Measurements from ENCODE around the gene LRRC9. TPM values are rescaled to one million over a fixed set of nuclear protein-coding genes. Genes with fewer than 3 reads are reported as not detected.
"Not testable (repeated sequence)": the region's sequence is repeated elsewhere in the genome, so short reads cannot be mapped to it uniquely, and the experiment has no call there.

The LRRC9 gene
- total RNA-seq, 1 experiment from 2014 or later = not detected

GRCh38 chr14:60093080-60093479 is 173.1 kb downstream of the LRRC9 start:
- DNase-seq (ENCODE audit: low read depth in 1 of 2, low spot score in 2 of 2) = peak in 1 of 2 experiments; percentile 33
- H3K4me1 ChIP-seq (replicated peaks) = peaks cover 30% of the 10 kb centered on the region
- peaks cover 42% of the 10 kb centered on the region for H3K36me3 ChIP-seq
- H3K4me3 ChIP-seq = peak overlapping the region; percentile 74
- H3K27ac ChIP-seq = peak overlapping the region; percentile 96
- H3K9me3 ChIP-seq (replicated peaks) = no peaks in the 10 kb centered on the region
- H3K27me3 ChIP-seq (replicated peaks) = no peaks in the 10 kb centered on the region

GRCh38 chr14:60093606-60094005 is 173.7 kb downstream of the LRRC9 start:
- H3K4me1 ChIP-seq (replicated peaks) = peaks cover 30% of the 10 kb centered on the region
- H3K27ac ChIP-seq = peak overlapping the region; percentile 96
- peak overlapping the region; percentile 74 for H3K4me3 ChIP-seq
- no peaks in the 10 kb centered on the region for H3K27me3 ChIP-seq (replicated peaks)
- no peaks in the 10 kb centered on the region for H3K9me3 ChIP-seq (replicated peaks)
- DNase-seq (ENCODE audit: low read depth in 1 of 2, low spot score in 2 of 2) = peak in 1 of 2 experiments; percentile 31
- H3K36me3 ChIP-seq = peaks cover 45% of the 10 kb centered on the region

- Histone ChIP-seq H3K27me3 (replicated peaks) (no peaks in the 10 kb centered on the region), H3K36me3 (peaks cover 51% of the 10 kb centered on the region), H3K4me1 (replicated peaks) (peaks cover 30% of the 10 kb centered on the region), H3K27ac (peak overlapping the region; percentile 96), H3K4me3 (peak overlapping the region; percentile 74), H3K9me3 (replicated peaks) (no peaks in the 10 kb centered on the region)
- DNase-seq (ENCODE audit: low read depth in 1 of 2, low spot score in 2 of 2) = peak; percentile 79 to 80
Measured at GRCh38 chr14:60094306-60094897, 174.5 kb downstream of the LRRC9 start.

GRCh38 chr14:60095231-60095630 is 175.3 kb downstream of the LRRC9 start:
- peaks cover 30% of the 10 kb centered on the region for H3K4me1 ChIP-seq (replicated peaks)
- H3K27ac ChIP-seq = peak overlapping the region; percentile 96

GRCh38 chr14:60095781-60096450 is 176.0 kb downstream of the LRRC9 start:
- peaks cover 27% of the 10 kb centered on the region for H3K4me1 ChIP-seq (replicated peaks)
- H3K36me3 ChIP-seq = peaks cover 66% of the 10 kb centered on the region
- no peak overlapping the region for H3K4me3 ChIP-seq
- DNase-seq (ENCODE audit: low read depth in 1 of 2, low spot score in 2 of 2) = peak in 1 of 2 experiments; percentile 28
- H3K9me3 ChIP-seq (replicated peaks) = no peaks in the 10 kb centered on the region
- peak overlapping the region; percentile 96 for H3K27ac ChIP-seq
- no peaks in the 10 kb centered on the region for H3K27me3 ChIP-seq (replicated peaks)

More at GRCh38 chr14:60095231-60095630, 175.3 kb downstream of the LRRC9 start:
- H3K36me3 ChIP-seq = peaks cover 59% of the 10 kb centered on the region
- no peaks in the 10 kb centered on the region for H3K9me3 ChIP-seq (replicated peaks)
- no peaks in the 10 kb centered on the region for H3K27me3 ChIP-seq (replicated peaks)
- no peak for DNase-seq (ENCODE audit: low read depth in 1 of 2, low spot score in 2 of 2)
- no peak overlapping the region for H3K4me3 ChIP-seq

GRCh38 chr14:60097974-60098373 is 178.0 kb downstream of the LRRC9 start:
- peaks cover 29% of the 10 kb centered on the region for H3K4me1 ChIP-seq (replicated peaks)
- DNase-seq (ENCODE audit: low read depth in 1 of 2, low spot score in 2 of 2) = no peak
- no peaks in the 10 kb centered on the region for H3K9me3 ChIP-seq (replicated peaks)
- H3K36me3 ChIP-seq = peaks cover 72% of the 10 kb centered on the region
- H3K4me3 ChIP-seq = no peak overlapping the region
- H3K27me3 ChIP-seq (replicated peaks) = no peaks in the 10 kb centered on the region
- H3K27ac ChIP-seq = no peak overlapping the region

GRCh38 chr14:60099855-60100254 is 179.9 kb downstream of the LRRC9 start:
- not testable (repeated sequence) for DNase-seq (ENCODE audit: low read depth in 1 of 2, low spot score in 2 of 2); H3K27me3 ChIP-seq (replicated peaks); H3K4me3 ChIP-seq; H3K9me3 ChIP-seq (replicated peaks); H3K27ac ChIP-seq
- H3K4me1 ChIP-seq (replicated peaks) = peaks cover 21% of the 10 kb centered on the region
- peaks cover 79% of the 10 kb centered on the region for H3K36me3 ChIP-seq

GRCh38 chr14:60101786-60102185 is 181.8 kb downstream of the LRRC9 start:
- Histone ChIP-seq H3K27ac (no peak overlapping the region), H3K4me1 (replicated peaks) (peaks cover 10% of the 10 kb centered on the region), H3K27me3 (replicated peaks) (no peaks in the 10 kb centered on the region), H3K4me3 (no peak overlapping the region), H3K9me3 (replicated peaks) (no peaks in the 10 kb centered on the region), H3K36me3 (peaks cover 75% of the 10 kb centered on the region)
- DNase-seq (ENCODE audit: low read depth in 1 of 2, low spot score in 2 of 2) = no peak

GRCh38 chr14:60102389-60102788 is 182.4 kb downstream of the LRRC9 start:
- Histone ChIP-seq H3K27me3 (replicated peaks) (no peaks in the 10 kb centered on the region), H3K4me3 (no peak overlapping the region), H3K36me3 (peaks cover 70% of the 10 kb centered on the region), H3K27ac (no peak overlapping the region), H3K9me3 (replicated peaks) (no peaks in the 10 kb centered on the region), H3K4me1 (replicated peaks) (peaks cover 10% of the 10 kb centered on the region)
- no peak for DNase-seq (ENCODE audit: low read depth in 1 of 2, low spot score in 2 of 2)

GRCh38 chr14:60106339-60106738 is 186.4 kb downstream of the LRRC9 start:
- Histone ChIP-seq H3K36me3 (peaks cover 69% of the 10 kb centered on the region), H3K4me1 (replicated peaks) (peaks cover 10% of the 10 kb centered on the region), H3K4me3 (no peak overlapping the region), H3K9me3 (replicated peaks) (no peaks in the 10 kb centered on the region), H3K27me3 (replicated peaks) (no peaks in the 10 kb centered on the region), H3K27ac (no peak overlapping the region)
- no peak for DNase-seq (ENCODE audit: low read depth in 1 of 2, low spot score in 2 of 2)

GRCh38 chr14:60107477-60107876 is 187.5 kb downstream of the LRRC9 start:
- Histone ChIP-seq H3K4me3 (no peak overlapping the region), H3K9me3 (replicated peaks) (no peaks in the 10 kb centered on the region), H3K27me3 (replicated peaks) (no peaks in the 10 kb centered on the region), H3K27ac (no peak overlapping the region), H3K4me1 (replicated peaks) (peaks cover 8% of the 10 kb centered on the region; the same call in 1 of the 2 replicates), H3K36me3 (peaks cover 63% of the 10 kb centered on the region)
- no peak for DNase-seq (ENCODE audit: low read depth in 1 of 2, low spot score in 2 of 2)

- Histone ChIP-seq H3K27ac (no peak overlapping the region), H3K27me3 (replicated peaks) (no peaks in the 10 kb centered on the region), H3K9me3 (replicated peaks) (no peaks in the 10 kb centered on the region), H3K4me1 (replicated peaks) (no peaks in the 10 kb centered on the region), H3K36me3 (peaks cover 68% of the 10 kb centered on the region), H3K4me3 (no peak overlapping the region)
- no peak for DNase-seq (ENCODE audit: low read depth in 1 of 2, low spot score in 2 of 2)
Measured at GRCh38 chr14:60111732-60112131, 191.8 kb downstream of the LRRC9 start.
